GM19455 (cell line): ENCODE results near the gene ACP7.
"Not testable (repeated sequence)": the region's sequence is repeated elsewhere in the genome, so short reads cannot be mapped to it uniquely, and the experiment has no call there.

Experiments used
- ATAC-seq: cut with Tn5 transposase; IDR thresholded peaks from one replicate; pipeline ENCODE4 v1.9.1; 2021; ENCODE audit not compliant: unreplicated experiment

ACP7 gene

GRCh38 chr19:39130337-39131254, 46.4 kb downstream of the ACP7 start:
- ATAC-seq: no peak

GRCh38 chr19:39131255-39131755, 47.1 kb downstream of the ACP7 start:
- ATAC-seq: no peak

GRCh38 chr19:39132344-39132969, 48.3 kb downstream of the ACP7 start:
- no peak for ATAC-seq

GRCh38 chr19:39133431-39134270, 49.5 kb downstream of the ACP7 start:
- no peak for ATAC-seq

GRCh38 chr19:39135701-39136100, 51.5 kb downstream of the ACP7 start:
- no peak for ATAC-seq

- no peak for ATAC-seq
These were observed 52.2 kb downstream of the ACP7 start for GRCh38 chr19:39136225-39136940.

- no peak for ATAC-seq
These were observed 53.0 kb downstream of the ACP7 start for GRCh38 chr19:39137131-39137530.

GRCh38 chr19:39138221-39139211, 54.3 kb downstream of the ACP7 start:
- ATAC-seq: no peak

- ATAC-seq: no peak
These were observed 55.2 kb downstream of the ACP7 start for GRCh38 chr19:39139305-39139874.

- no peak for ATAC-seq
These were observed 55.8 kb downstream of the ACP7 start for GRCh38 chr19:39139971-39140453.

- ATAC-seq: no peak
These were observed 56.4 kb downstream of the ACP7 start for GRCh38 chr19:39140594-39140993.

GRCh38 chr19:39141929-39142328, 57.8 kb downstream of the ACP7 start:
- ATAC-seq: no peak

- no peak for ATAC-seq
These were observed 58.5 kb downstream of the ACP7 start for GRCh38 chr19:39142630-39143029.

- ATAC-seq: not testable (repeated sequence)
These were observed 59.7 kb downstream of the ACP7 start for GRCh38 chr19:39143757-39144289.

- no peak for ATAC-seq
These were observed 60.3 kb downstream of the ACP7 start for GRCh38 chr19:39144290-39145071.

- no peak for ATAC-seq
These were observed 61.2 kb downstream of the ACP7 start for GRCh38 chr19:39145180-39145953.

- no peak for ATAC-seq
These were observed 61.9 kb downstream of the ACP7 start for GRCh38 chr19:39146091-39146490.
